ENCODE data around the gene CASZ1.

GRCh38 chr1:10690484-10690883 is 106.0 kb downstream of the CASZ1 start:
- no peak for TF ChIP-seq TAF1 (IDR thresholded peaks at IDR 0.05; ENCODE audit: low read depth, low read length)
- no peak for TF ChIP-seq POLR2A (IDR thresholded peaks at IDR 0.05; ENCODE audit: low read depth, low read length)
